Astrocyte of the spinal cord (primary cell): ENCODE data around the gene PTGES3L.

ENCODE experiments used
- DNase-seq: peaks from one replicate; pipeline ENCODE4 v3.0.0; 2011; ENCODE audit warnings: low read depth, low spot score
- H3K4me3 ChIP-seq: 2 replicates; pipeline ENCODE4 v1.5.1; 2011; ENCODE audit warnings: low read depth, mild to moderate bottlenecking, low read length, moderate library complexity
- CTCF ChIP-seq: IDR thresholded peaks from 2 replicates; pipeline ENCODE4 v1.5.1; 2012; ENCODE audit warnings: low read depth, mild to moderate bottlenecking, low read length, inconsistent platforms
- in situ Hi-C: cut with HindIII; loops from 2 replicates; pipeline ENCODE4 v1.10.0; 2017; ENCODE audit warnings: low sequenced_read_pairs

PTGES3L gene

GRCh38 chr17:42964161-42964932 is 15.5 kb downstream of the PTGES3L start, which contains the start of gene AARSD1:
TSS of gene AARSD1 (minus strand) at chr17:42964454. CDS start at chr17:42964440, 14 bp downstream.
- DNase-seq, result peak; percentile 95
- in situ Hi-C loops, result no loop called here
- no peak for TF ChIP-seq CTCF
- H3K4me3 ChIP-seq, result peak within 1 kb of the TSS; percentile 78

DNA sequence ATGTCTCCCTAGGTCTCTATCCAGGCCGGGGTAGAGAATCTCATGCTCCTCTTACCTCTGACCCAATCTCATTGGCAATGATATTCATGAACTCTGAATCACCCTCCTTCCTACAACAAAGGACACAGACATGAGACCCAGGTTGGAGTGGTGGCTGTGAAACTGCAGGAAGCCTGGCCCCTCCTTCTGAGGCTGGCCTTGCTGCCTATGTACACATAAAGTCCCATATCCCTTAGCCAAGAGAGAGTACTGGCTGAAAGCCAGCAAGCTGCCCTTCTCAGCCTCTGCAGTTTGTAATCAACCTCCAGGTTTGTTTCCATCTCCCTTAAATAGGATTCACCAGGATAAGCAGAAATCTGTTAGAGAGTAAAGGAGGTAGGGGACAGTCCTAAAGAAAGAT is 26.2 kb downstream of the PTGES3L start:
- H3K4me3 ChIP-seq, result no peak overlapping the region
- in situ Hi-C loops, result no loop called here
- no peak for TF ChIP-seq CTCF
- DNase-seq, result no peak

GRCh38 chr17:42950044-42950783 is 29.7 kb downstream of the PTGES3L start:
- no peak for DNase-seq
- no peak overlapping the region for H3K4me3 ChIP-seq
- TF ChIP-seq CTCF, result no peak
- in situ Hi-C loops, result no loop called here

DNA sequence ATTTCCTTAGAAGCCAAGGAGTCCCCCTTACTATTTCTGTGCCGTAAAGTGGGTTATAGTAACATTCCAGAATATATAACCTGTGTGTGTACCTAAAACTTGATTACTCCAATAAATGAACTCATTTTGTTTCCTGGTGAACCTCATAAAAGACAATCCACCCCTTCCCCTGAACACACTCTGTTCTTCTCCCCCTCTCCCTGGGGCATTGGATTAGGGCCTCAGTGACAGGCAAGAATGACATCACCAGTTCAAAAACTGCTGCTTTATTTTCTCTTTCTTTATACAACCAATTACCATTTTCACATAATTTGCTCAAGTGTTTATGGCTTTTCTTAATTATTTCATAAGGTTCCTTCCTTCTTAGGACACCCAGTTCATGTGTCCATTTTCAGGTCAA is 33.1 kb downstream of the PTGES3L start:
- in situ Hi-C loops, result no loop called here
- H3K4me3 ChIP-seq, result no peak overlapping the region
- no peak for TF ChIP-seq CTCF
- DNase-seq, result no peak

DNA sequence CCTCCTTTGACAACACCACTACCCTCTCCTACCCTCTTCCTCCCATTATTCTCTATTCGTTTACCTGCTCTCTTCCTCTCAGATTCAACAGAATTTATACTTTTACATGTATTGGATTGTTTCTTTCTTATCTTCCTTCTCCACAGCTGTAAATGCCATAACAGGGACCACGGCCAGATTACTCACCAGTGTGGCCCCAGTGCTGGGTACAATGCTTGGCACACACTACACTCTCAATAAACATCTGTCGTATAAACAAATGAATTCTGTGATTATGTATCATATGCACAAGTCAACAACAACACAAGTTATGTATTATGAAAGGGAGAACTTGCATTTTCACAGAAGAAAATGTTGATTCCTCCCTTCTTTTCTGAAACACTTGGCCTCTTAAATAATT is 35.7 kb downstream of the PTGES3L start:
- no peak for TF ChIP-seq CTCF
- H3K4me3 ChIP-seq, result no peak overlapping the region
- no peak for DNase-seq
- in situ Hi-C loops, result no loop called here

DNA sequence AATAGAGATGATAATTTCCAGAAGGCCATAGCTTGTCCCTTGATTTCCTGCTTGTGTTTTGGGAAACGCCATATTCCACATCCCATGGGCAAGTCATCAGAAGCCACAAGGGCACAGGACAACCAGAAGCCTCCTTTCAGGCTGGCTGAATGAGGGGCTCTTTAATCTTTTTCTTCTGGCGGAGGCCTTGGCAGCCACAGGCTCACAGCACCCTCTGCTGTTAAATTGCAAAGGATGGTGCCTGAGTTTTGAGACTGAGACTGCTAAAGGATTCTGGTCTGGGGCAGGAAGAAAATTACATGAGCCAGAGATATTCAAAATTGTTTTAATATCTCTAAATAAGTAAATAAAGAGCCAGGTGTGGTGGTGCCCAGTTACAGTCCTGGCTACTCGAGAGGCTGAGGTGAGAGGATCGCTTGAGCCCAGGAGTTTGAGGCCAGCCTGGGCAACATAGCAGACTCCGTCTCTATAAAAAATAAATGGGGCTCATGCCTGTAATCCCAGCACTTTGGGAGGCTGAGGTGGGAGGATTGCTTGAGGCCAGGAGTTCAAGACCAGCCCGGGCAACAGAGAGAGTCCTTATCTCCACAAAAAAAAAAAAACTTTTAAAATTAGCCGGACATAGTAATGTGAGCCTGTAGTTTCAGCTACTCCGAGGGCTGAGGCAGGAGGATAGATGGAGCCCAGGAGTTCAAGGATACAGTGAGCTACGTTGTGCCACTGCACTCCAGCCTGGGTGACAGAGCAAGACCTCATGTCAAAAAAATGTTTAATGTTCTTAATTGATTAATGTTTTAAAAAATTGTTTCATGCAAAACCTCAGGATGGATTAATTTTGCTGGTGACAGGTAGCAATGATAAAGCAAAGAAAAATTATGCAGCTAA is 41.9 kb downstream of the PTGES3L start:
- DNase-seq, result peak; percentile 63
- H3K4me3 ChIP-seq, result no peak overlapping the region
- TF ChIP-seq CTCF, result peak; percentile 77
- in situ Hi-C loops, result no loop called here
